HEK293 (cell line): ENCODE measurements around the gene EGFLAM.

Experiments used
- ATF2 ChIP-seq: fragments of 450-650 bp; formaldehyde crosslinking; IDR thresholded peaks from 2 replicates; pipeline ENCODE4 v1.5.1; 2016; ENCODE audit warnings: missing biosample characterization, missing genetic modification characterization, low read depth
- CTCF ChIP-seq: fragments of 450-650 bp; formaldehyde crosslinking; IDR thresholded peaks from 2 replicates; pipeline ENCODE4 v1.5.1; 2016; ENCODE audit warnings: missing biosample characterization, missing genetic modification characterization
- KLF16 ChIP-seq: fragments of 450-650 bp; formaldehyde crosslinking; IDR thresholded peaks from 2 replicates; pipeline ENCODE4 v1.5.1; 2017; ENCODE audit warnings: missing biosample characterization, missing genetic modification characterization
- YY1 ChIP-seq: fragments of 450-650 bp; formaldehyde crosslinking; IDR thresholded peaks from 2 replicates; pipeline ENCODE4 v1.5.1; 2018; ENCODE audit warnings: missing biosample characterization, missing genetic modification characterization
- ZNF121 ChIP-seq: fragments of 450-650 bp; formaldehyde crosslinking; IDR thresholded peaks from 2 replicates; pipeline ENCODE4 v1.5.1; 2016; ENCODE audit warnings: missing biosample characterization, missing genetic modification characterization
- ZNF133 ChIP-seq: fragments of 450-650 bp; formaldehyde crosslinking; IDR thresholded peaks from 2 replicates; pipeline ENCODE4 v1.5.1; 2016; ENCODE audit warnings: missing biosample characterization, missing genetic modification characterization
- ZNF157 ChIP-seq: fragments of 450-650 bp; formaldehyde crosslinking; IDR thresholded peaks from 2 replicates; pipeline ENCODE4 v1.5.1; 2016; ENCODE audit warnings: missing biosample characterization, missing genetic modification characterization
- ZNF211 ChIP-seq: fragments of 450-650 bp; formaldehyde crosslinking; IDR thresholded peaks from 2 replicates; pipeline ENCODE4 v1.5.1; 2016; ENCODE audit warnings: low read depth, missing biosample characterization, missing genetic modification characterization
- ZNF221 ChIP-seq: fragments of 450-650 bp; formaldehyde crosslinking; IDR thresholded peaks from 2 replicates; pipeline ENCODE4 v1.5.1; 2017; ENCODE audit warnings: missing biosample characterization, missing genetic modification characterization, borderline replicate concordance
- ZNF701 ChIP-seq: fragments of 450-650 bp; formaldehyde crosslinking; IDR thresholded peaks from 2 replicates; pipeline ENCODE4 v1.5.1; 2016; ENCODE audit warnings: missing biosample characterization, missing genetic modification characterization
- ZNF707 ChIP-seq: fragments of 450-650 bp; formaldehyde crosslinking; IDR thresholded peaks from 2 replicates; pipeline ENCODE4 v1.5.1; 2016; ENCODE audit warnings: missing biosample characterization, missing genetic modification characterization

- TF ChIP-seq ZNF701 (tag by site-specific recombination) (no peak), ZNF157 (no peak), YY1 (tag by site-specific recombination) (no peak), ATF2 (tag by site-specific recombination) (no peak), ZNF211 (no peak), CTCF (tag by site-specific recombination) (no peak), ZNF121 (tag by site-specific recombination) (no peak), ZNF221 (no peak), ZNF707 (tag by site-specific recombination) (no peak), ZNF133 (tag by site-specific recombination) (no peak), KLF16 (tag by site-specific recombination) (no peak)
Measured at GRCh38 chr5:38473008-38473407, 214.6 kb downstream of the EGFLAM start.
